K562 (cell line): Measurements from ENCODE around the gene OCA2.

Experiments
- EZH2 ChIP-seq: IDR thresholded peaks from 2 replicates; pipeline ENCODE4 v1.6.1; 2012; ENCODE audit warnings: low read depth, mild to moderate bottlenecking, inconsistent platforms, low read length, borderline replicate concordance
- HMG20A ChIP-seq: fragments of 450-650 bp; formaldehyde crosslinking; conservative IDR thresholded peaks from 2 replicates; pipeline ENCODE4 v1.4.0; 2020; ENCODE audit warnings: mild to moderate bottlenecking, mixed read lengths
- MYNN ChIP-seq, 2 experiments: sonication (generic); formaldehyde crosslinking in 1 of 2; IDR thresholded peaks; 2 replicates each; pipeline versions ENCODE4 v1.5.0 to v1.6.1; 2016 to 2020; ENCODE audit warnings: antibody characterized with exemption in 1 of 2, missing genetic modification reagents in 1 of 2
- NR3C1 ChIP-seq: sonication (generic); formaldehyde crosslinking; IDR thresholded peaks from 2 replicates; pipeline ENCODE4 v1.8.1; 2022; ENCODE audit warnings: missing genetic modification reagents
- SNRNP70 ChIP-seq: fragments of 200-400 bp; formaldehyde crosslinking; optimal IDR thresholded peaks from 2 replicates; pipeline ENCODE3; 2017; ENCODE audit warnings: low read depth, low read length
- SREBF2 ChIP-seq: sonication (generic); formaldehyde crosslinking; IDR thresholded peaks from 2 replicates; pipeline ENCODE4 v1.4.0; 2020; ENCODE audit warnings: mild to moderate bottlenecking, missing genetic modification reagents
- SRSF3 ChIP-seq: fragments of 200-400 bp; formaldehyde crosslinking; IDR thresholded peaks from 2 replicates; pipeline ENCODE4 v1.6.1; 2016; ENCODE audit warnings: mild to moderate bottlenecking, low read length, moderate library complexity; ENCODE audit not compliant: insufficient read depth
- TAF1 ChIP-seq: IDR thresholded peaks from 2 replicates; pipeline ENCODE4 v1.6.1; 2011; ENCODE audit warnings: mild to moderate bottlenecking, low read length, moderate library complexity; ENCODE audit not compliant: insufficient read depth, control insufficient read depth, severe bottlenecking; ENCODE audit errors: extremely low read depth
- TF ChIP-seq, protein P1 (sequence below): fragments of 250-450 bp; sonication (Bioruptor Pico); IDR thresholded peaks from 2 replicates; pipeline ENCODE4 v1.4.0; 2020; ENCODE audit warnings: mild to moderate bottlenecking, moderate library complexity
- TF ChIP-seq, protein P2 (sequence below): fragments of 250-450 bp; sonication (Bioruptor Pico); IDR thresholded peaks from 2 replicates; pipeline ENCODE4 v1.8.0; 2022; ENCODE audit warnings: moderate library complexity, mild to moderate bottlenecking, inconsistent platforms
- TF ChIP-seq, protein P3 (sequence below): sonication (generic); formaldehyde crosslinking; IDR thresholded peaks from 2 replicates; pipeline ENCODE4 v1.8.1; 2023; ENCODE audit warnings: mild to moderate bottlenecking, missing genetic modification reagents, moderate library complexity

DNA sequence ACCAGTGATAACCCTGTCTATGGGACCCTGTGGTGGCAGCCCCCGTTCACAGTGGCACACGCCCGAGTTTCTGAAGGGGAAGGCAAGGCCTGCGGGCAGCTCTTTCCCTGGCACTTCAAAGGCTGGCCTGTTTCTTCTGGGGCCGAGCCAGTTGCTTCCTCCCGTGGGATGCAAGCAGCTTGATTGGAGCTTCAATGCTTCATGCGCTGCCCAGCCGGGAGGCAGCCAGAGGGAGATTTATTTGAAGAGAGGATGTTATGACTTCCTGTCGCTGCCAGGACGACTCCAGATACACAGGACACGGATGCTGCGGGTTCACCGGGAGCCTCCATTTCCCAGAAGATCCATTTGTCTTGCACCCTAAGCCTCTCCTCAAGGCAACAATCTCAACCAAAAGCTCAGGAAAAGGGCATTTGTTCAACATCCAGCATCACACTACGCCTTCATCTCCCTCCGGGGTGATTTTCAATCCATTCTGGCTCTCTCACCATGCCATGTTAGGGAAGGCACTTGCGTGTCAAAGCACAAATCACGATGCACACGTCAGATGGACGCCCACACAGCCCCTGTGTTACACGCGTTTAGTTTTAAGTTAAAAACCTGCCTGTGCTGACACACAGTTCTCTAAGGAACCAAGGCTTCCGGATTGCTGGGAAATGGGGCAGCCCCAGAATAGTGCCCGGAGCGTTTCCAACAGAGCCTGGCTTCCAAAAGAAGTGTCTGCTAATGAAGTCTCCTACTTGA lies 330.2 kb downstream of the OCA2 start:
- no peak for TF ChIP-seq HMG20A (CRISPR knock-in tag)
- no peak for TF ChIP-seq SREBF2 (CRISPR knock-in tag)
- TF ChIP-seq MYNN (IDR thresholded peaks at IDR 0.05), result no peak
- no peak for TF ChIP-seq MYNN (CRISPR knock-in tag; IDR thresholded peaks at IDR 0.05)
- TF ChIP-seq, protein P1, sequence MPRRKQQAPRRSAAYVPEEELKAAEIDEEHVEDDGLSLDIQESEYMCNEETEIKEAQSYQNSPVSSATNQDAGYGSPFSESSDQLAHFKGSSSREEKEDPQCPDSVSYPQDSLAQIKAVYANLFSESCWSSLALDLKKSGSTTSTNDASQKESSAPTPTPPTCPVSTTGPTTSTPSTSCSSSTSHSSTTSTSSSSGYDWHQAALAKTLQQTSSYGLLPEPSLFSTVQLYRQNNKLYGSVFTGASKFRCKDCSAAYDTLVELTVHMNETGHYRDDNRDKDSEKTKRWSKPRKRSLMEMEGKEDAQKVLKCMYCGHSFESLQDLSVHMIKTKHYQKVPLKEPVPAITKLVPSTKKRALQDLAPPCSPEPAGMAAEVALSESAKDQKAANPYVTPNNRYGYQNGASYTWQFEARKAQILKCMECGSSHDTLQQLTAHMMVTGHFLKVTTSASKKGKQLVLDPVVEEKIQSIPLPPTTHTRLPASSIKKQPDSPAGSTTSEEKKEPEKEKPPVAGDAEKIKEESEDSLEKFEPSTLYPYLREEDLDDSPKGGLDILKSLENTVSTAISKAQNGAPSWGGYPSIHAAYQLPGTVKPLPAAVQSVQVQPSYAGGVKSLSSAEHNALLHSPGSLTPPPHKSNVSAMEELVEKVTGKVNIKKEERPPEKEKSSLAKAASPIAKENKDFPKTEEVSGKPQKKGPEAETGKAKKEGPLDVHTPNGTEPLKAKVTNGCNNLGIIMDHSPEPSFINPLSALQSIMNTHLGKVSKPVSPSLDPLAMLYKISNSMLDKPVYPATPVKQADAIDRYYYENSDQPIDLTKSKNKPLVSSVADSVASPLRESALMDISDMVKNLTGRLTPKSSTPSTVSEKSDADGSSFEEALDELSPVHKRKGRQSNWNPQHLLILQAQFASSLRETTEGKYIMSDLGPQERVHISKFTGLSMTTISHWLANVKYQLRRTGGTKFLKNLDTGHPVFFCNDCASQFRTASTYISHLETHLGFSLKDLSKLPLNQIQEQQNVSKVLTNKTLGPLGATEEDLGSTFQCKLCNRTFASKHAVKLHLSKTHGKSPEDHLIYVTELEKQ (CRISPR knock-in tag), result no peak
- no peak for TF ChIP-seq EZH2
- TF ChIP-seq SRSF3, result no peak
- TF ChIP-seq, protein P2, sequence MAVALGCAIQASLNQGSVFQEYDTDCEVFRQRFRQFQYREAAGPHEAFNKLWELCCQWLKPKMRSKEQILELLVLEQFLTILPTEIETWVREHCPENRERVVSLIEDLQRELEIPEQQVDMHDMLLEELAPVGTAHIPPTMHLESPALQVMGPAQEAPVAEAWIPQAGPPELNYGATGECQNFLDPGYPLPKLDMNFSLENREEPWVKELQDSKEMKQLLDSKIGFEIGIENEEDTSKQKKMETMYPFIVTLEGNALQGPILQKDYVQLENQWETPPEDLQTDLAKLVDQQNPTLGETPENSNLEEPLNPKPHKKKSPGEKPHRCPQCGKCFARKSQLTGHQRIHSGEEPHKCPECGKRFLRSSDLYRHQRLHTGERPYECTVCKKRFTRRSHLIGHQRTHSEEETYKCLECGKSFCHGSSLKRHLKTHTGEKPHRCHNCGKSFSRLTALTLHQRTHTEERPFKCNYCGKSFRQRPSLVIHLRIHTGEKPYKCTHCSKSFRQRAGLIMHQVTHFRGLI, result no peak
- TF ChIP-seq SNRNP70, result no peak
- no peak for TF ChIP-seq TAF1
- no peak for TF ChIP-seq NR3C1 (CRISPR knock-in tag)
- TF ChIP-seq, protein P3, sequence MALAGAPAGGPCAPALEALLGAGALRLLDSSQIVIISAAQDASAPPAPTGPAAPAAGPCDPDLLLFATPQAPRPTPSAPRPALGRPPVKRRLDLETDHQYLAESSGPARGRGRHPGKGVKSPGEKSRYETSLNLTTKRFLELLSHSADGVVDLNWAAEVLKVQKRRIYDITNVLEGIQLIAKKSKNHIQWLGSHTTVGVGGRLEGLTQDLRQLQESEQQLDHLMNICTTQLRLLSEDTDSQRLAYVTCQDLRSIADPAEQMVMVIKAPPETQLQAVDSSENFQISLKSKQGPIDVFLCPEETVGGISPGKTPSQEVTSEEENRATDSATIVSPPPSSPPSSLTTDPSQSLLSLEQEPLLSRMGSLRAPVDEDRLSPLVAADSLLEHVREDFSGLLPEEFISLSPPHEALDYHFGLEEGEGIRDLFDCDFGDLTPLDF (CRISPR knock-in tag), result no peak
